ENCODE measurements around the gene PRKCH. TPM values are rescaled to one million over a fixed set of nuclear protein-coding genes. Genes with fewer than 3 reads are reported as not detected.

Gene PRKCH
- total RNA-seq, 3 donors from 2014 or later, result 12.3 to 15.4 (median 14.8) TPM

GRCh38 chr14:61512026-61512834 is 190.9 kb downstream of the PRKCH start:
- Histone ChIP-seq H3K36me3 (ENCODE audit: low read depth) (no peaks in the 10 kb centered on the region), H3K9me3 (no peaks in the 10 kb centered on the region), H3K4me3 (no peak overlapping the region), H3K4me1 (ENCODE audit: low read depth) (peaks cover 12% of the 10 kb centered on the region)
- intact Hi-C loops (cut with DNase I, micrococcal nuclease), result no loop called here
- ATAC-seq (peak; percentile 47), DNase-seq (no peak)
- no peak for TF ChIP-seq CTCF (IDR thresholded peaks at IDR 0.05)

- H3K9me3 ChIP-seq, result no peaks in the 10 kb centered on the region
- ATAC-seq (peak; percentile 2), DNase-seq (no peak)
- TF ChIP-seq CTCF (IDR thresholded peaks at IDR 0.05), result no peak
- intact Hi-C loops (cut with DNase I, micrococcal nuclease), result no loop called here
- no peak overlapping the region for H3K4me3 ChIP-seq
- peaks cover 17% of the 10 kb centered on the region for H3K4me1 ChIP-seq (ENCODE audit: low read depth)
- H3K36me3 ChIP-seq (ENCODE audit: low read depth), result no peaks in the 10 kb centered on the region
These were observed 192.8 kb downstream of the PRKCH start for GRCh38 chr14:61513986-61514830.

- TF ChIP-seq CTCF (IDR thresholded peaks at IDR 0.05), result no peak
- intact Hi-C loops (cut with DNase I, micrococcal nuclease), result no loop called here
- H3K4me1 ChIP-seq (ENCODE audit: low read depth), result peaks cover 17% of the 10 kb centered on the region
These were observed 193.5 kb downstream of the PRKCH start for GRCh38 chr14:61514927-61515326.

DNA sequence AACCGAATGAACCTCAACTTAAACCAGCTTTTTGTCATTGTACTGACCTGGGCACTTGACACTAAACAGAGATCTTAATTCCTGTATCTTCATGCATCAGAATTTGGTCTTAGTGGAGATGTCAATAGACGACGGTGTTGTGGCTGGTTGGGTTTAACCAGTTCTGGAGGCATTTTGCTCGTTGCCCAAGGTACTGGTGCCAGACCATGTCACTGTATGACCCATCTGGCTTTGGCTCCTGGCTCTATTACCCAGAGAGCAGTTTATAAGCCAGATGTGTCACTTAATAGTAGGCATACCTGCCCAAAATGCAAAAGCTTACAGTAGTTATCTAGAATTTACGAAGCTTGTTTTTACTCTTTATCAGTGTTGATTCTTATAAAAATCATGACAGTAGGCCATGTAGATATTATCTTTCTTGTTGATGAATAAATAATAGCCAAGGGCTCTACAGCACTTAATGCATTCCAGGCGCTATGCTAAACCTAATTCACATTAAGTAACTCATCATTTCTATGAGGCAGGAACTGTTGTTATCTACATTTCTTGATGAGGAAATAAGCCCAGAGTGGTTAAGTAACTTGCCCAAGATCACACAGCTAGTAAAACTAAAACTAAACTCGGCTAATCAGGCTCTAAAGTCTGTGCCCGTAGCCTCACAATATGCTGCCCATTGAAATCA is 194.2 kb downstream of the PRKCH start:
- no peak for ATAC-seq
- no peak for TF ChIP-seq CTCF (IDR thresholded peaks at IDR 0.05)
- Histone ChIP-seq H3K4me1 (ENCODE audit: low read depth) (peaks cover 17% of the 10 kb centered on the region), H3K4me3 (no peak overlapping the region), H3K9me3 (no peaks in the 10 kb centered on the region), H3K36me3 (ENCODE audit: low read depth) (no peaks in the 10 kb centered on the region)
- no peak for DNase-seq
- intact Hi-C loops (cut with DNase I, micrococcal nuclease), result no loop called here

More at GRCh38 chr14:61514927-61515326, 193.5 kb downstream of the PRKCH start:
- Histone ChIP-seq H3K36me3 (ENCODE audit: low read depth) (no peaks in the 10 kb centered on the region), H3K4me3 (no peak overlapping the region), H3K9me3 (no peaks in the 10 kb centered on the region)
- DNase-seq (no peak), ATAC-seq (no peak)

DNA sequence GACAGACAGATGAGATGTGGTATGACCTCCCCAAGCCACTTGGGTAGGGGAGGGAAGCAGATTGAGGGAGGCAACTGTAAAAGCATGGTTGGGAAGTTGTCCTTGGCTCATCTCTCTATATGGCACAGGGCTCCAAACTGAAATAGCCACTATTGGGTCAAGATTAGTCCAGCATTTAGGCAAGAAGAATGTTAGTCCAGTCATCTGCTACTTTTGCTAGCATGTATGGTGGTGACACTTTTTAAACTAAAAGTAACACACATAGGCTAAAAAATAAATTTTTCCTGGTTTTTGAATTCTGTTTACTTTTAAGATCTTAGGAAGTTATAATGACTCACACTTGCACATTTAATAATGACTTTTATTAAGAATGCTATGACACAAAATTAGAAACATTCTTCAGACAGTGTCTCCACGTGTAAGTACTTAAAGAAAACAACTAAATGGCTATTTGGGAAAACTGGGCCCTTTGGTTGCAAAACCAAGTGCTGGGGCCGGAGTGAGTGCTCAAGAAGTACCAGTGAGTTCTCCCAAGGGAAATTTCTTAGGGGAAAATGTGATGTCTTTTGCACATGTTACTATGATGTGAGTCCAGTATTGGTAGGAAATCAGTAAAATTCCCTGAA is 194.9 kb downstream of the PRKCH start:
- no peaks in the 10 kb centered on the region for H3K9me3 ChIP-seq
- DNase-seq (no peak), ATAC-seq (no peak)
- H3K4me3 ChIP-seq, result no peak overlapping the region
- TF ChIP-seq CTCF (IDR thresholded peaks at IDR 0.05), result no peak
- H3K4me1 ChIP-seq (ENCODE audit: low read depth), result peaks cover 20% of the 10 kb centered on the region
- intact Hi-C loops (cut with DNase I, micrococcal nuclease), result no loop called here
- H3K36me3 ChIP-seq (ENCODE audit: low read depth), result no peaks in the 10 kb centered on the region
